Medulla oblongata (tissue), 1 donor: Measurements from ENCODE around the gene AP4B1.
"Not testable (repeated sequence)": the region's sequence is repeated elsewhere in the genome, so short reads cannot be mapped to it uniquely, and the experiment has no call there.

Experiments used
- DNase-seq: peaks from one replicate; pipeline ENCODE4 v3.0.0-alpha.2; 2015; ENCODE audit errors: extremely low spot score

AP4B1 gene

DNA sequence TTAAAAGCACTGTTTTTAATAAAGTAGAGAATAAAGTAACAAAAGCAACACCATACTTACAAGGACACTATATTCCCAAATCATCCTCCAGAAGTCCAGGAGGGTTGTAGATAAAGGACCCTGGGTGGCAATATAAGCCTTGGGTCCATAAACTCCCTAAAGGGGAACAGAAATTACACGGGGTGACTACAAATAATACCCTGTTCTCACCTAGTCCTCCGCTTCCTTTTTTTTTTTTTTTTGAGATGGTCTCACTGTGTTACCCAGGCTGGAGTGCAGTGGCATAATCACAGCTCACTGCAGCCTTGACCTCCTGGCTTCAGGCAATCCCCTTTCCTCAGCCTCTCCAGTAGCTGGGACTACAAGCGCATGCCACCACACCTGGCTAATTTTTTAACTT lies 46.2 kb downstream of the AP4B1 start:
- DNase-seq = no peak

DNA sequence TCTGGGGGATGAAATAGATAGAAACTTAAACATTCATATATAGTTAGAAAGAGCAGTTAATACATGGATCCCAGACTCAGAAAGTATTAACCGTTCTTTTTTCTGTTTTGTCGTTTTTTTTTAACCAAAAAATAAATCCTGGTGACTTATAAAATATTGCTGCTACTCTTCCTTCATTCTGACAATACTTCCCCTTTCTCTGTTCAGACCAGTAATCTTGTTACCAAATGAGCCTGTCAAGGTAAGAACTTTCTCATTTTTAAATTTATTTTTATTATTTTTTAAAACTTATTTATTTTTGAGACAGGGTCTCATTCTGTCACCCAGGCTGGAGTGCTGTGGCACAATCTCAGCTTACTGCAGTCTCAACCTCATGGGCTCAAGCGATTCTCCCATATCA lies 46.8 kb downstream of the AP4B1 start:
- no peak for DNase-seq

DNA sequence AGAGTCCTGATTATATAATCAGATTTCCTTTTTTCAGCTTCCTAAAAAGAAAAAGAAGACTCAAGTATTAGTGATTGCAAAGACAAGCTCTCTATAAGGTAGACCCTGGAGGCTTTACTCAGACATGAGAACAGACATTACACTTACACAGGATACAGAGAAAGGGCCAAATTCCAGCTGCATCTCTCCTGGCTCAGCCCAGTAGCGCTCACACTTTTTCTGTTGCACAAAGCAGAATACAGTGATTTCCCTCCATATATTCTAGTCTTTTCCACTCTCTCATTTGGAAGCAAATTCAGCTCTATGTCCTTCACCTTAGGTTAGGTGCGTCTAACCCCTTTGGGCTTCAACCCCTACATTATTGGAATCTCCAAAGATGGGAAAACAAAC lies 48.2 kb downstream of the AP4B1 start:
- DNase-seq = no peak

DNA sequence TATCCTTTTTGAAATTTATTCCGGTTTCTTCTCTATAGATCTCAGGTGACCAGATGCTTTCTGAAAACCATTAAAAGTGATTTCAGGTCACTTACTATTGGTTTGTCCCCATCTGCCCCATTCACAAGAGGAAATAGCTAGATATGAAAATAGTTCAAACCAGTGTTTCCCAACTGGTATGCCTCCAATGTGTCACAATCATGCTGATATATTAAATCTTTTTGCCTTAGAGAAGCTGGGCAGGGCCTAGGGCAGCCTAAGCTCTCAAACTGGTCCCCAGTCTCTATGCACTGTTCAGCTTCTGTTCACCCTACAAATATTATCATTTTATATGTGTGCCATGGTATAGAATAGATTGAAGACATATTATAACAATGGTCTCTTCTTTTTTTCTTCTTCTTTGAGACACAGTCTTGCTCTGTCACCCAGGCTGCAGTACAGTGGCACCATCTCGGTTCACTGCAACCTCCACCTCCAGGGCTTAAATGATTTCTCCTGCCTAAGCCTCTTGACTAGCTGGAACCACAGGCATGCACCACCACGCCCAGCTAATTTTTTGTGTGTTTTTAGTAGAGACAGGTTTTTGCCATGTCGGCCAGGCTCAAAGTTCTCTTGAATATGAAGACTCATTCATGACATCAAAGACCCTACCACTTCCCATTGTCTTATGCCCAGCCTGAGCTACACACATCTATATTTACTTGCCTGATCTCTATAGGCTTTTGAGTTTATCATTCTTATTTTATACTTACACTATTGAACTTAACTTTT lies 48.8 kb downstream of the AP4B1 start:
- no peak for DNase-seq

DNA sequence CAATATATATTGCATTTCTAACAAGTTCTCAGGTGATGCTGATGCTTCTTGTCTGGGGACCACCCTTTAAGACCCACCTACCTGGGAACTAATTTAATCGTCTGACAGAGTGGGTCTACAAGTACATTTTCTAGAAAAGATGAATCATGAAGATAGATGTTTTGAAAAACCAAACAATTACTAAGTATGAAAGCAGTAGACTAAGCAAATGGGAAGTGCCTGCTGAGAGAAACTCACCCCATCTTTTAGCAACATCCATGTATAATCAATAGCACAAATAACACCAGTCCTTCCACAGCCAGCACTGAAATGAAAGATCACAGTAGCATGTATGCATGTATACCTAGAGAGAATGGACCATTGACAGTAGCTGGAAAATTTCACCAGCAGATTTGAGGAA lies 50.4 kb downstream of the AP4B1 start:
- no peak for DNase-seq

DNA sequence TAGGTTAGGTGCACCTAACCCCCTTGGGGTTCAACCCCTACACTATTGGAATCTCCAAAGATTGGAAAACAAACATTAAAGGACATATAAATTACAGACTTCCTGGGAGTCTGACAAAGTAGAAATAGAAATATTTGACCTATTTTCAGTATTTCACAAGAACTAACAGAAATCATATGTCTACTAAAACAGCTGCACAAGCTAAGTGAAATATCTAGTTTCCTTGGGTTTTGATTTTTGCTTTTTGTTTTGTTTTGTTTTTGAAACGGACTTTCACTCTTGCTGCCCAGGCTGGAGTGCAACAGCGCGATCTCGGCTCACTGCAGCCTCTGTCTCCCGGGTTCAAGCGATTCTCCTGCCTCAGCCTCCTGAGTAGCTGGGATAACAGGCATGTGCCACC lies 51.9 kb downstream of the AP4B1 start:
- not testable (repeated sequence) for DNase-seq

DNA sequence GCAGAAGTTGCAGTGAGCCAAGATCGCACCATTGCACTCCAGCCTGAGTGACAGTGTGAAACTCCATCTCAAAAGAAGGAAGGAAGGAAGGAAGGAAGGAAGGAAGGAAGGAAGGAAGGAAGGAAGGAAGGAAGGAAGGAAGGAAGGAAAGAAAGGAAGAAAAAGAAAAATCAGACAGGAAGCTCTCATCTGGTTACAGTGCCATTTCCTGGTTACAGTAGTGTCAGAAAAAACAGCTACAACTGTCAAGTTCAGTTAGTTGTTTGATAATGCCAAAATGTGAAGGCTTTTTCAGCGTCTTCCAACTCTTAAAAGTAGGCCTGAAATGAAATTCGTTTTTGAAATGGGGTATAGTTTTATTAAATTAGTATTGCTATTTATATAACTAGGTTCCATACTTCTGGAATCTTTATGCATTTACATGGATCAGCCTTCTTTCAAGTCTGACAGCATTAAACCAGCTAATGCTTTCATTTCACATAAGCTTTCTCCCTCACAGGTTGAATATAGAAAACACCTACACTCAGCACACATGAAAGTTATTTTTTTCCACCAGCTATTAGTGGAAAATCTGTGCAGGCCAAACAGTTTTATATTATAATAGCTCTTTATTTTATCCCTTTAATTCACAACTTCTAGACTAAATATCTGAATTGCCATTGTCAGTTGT lies 54.3 kb downstream of the AP4B1 start:
- no peak for DNase-seq

DNA sequence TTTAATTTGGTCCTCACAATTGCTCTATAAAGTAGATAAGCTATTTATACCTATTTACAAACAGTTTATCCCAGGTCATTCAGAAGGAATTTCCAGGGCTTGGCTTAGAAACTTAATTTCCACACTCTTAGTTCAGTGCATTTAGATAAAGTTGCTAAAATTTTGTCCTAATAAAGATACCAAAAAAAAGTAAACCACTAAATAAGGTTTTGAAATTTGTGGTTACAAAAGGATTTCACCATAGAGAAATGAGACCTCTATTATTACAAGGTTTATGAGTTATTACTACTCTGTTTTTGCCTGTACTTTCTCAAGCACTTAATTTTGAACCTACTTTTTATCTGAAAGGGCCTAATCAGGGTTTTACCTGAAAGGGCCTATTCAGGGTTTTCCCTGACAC lies 55.5 kb downstream of the AP4B1 start:
- DNase-seq = no peak

DNA sequence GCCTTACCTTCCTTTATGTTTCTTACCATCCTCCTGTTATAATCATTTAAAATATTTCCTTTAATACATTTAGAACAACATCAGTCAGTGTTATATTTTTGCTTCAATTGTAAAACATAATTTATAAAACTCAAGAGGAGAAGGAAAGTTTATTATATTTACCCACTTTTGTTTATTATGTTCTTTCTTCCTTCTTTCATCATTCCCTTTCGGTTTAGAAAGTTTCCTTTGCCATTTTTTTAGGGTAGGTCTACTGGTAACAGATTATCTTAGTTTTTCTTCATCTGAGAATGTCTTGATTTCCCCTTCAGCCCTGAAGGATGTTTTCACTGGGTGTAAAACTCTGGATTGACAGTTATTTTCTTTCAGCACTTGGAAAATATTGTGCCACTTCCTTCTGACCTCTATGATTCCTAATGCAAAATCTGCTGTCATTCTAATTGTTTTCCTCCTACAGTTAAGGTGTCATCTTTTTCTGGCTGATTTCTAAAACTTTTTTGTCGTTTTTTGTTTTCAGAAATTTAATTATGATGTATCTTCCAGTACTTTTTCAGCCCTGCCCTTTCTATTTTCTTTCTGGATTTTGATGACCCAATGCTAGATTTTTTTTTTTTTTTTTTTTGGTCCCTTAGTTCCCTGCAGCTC lies 58.1 kb downstream of the AP4B1 start:
- DNase-seq = no peak
